GM18861 (cell line): Measurements from ENCODE around the gene TPST1.

Source experiments
- ATAC-seq: cut with Tn5 transposase; IDR thresholded peaks from one replicate; pipeline ENCODE4 v1.9.1; 2021; ENCODE audit not compliant: unreplicated experiment

TPST1 gene

GRCh38 chr7:66237906-66238772 lies 33.0 kb downstream of the TPST1 start:
- ATAC-seq = peak; percentile 56

DNA sequence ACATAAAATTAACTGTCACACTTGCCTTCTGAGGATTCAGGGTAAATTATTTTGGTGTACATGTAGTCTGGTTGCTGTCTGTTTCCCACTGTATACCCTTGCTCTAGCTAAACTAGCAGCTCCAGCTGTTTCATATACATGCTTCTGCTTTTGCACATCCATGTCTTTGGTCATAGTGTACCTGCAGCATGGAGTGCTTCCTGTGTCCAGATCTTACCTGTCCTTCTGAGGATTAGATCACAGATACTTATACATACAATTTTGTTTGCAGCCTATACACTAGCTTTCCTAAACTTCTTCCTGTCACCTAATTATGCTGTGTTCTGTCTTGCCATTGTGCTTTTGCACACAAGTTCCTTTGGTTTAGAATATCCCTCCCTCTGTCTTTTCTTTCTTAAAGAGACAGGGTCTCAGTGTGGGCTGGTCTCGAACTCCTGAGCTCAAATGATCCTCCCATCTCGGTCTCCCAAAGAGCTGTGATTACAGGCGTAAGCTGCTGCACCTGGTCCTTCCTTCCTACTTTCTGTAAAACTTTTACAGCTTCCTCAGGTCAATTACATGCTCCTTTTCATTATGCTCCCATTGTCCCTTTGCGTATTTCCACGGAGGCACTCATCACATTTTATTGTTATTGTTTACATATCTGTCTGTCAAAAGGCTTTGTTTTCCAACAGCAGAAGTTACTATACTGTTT lies 33.8 kb downstream of the TPST1 start:
- peak; percentile 62 for ATAC-seq

DNA sequence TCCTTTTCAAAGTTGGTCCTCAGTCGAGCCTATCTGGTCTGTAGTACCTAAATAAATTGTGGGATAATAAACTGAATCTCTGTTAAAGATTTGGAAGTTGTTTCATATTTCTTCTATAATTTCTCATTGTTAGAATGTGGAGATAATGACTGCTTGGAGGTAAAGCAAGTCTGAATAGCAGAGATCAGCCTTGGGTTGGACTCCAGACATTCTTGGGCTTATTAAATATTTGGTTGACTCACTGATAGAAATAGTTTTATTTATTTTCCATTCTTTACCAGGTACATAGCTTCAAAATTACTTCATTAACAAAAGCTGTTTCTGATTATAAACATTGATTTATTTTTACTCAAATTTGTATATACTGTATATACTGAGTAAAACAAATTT lies 34.3 kb downstream of the TPST1 start:
- ATAC-seq = no peak

DNA sequence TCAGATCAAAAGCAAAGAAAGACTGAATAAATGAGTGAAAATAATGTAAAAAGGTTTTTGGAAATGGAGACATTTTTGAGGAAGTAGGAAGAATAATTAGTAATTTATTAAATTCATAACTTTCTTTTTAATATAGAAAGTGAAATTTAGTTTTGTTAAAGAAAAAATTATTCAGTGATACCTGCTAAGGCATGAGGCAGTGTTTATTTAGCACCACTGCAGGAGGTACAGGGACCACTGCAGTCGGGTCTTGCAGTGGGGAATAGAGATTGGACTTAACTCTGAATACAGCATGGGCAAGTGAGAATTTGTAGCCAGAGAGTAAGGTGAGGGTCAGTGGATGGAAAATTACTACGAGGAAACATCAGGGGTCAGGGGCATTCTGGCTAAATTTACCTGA lies 39.9 kb downstream of the TPST1 start:
- no peak for ATAC-seq

GRCh38 chr7:66246554-66247171 lies 41.5 kb downstream of the TPST1 start:
- no peak for ATAC-seq

- no peak for ATAC-seq
Observed at GRCh38 chr7:66247380-66248078, 42.4 kb downstream of the TPST1 start.

DNA sequence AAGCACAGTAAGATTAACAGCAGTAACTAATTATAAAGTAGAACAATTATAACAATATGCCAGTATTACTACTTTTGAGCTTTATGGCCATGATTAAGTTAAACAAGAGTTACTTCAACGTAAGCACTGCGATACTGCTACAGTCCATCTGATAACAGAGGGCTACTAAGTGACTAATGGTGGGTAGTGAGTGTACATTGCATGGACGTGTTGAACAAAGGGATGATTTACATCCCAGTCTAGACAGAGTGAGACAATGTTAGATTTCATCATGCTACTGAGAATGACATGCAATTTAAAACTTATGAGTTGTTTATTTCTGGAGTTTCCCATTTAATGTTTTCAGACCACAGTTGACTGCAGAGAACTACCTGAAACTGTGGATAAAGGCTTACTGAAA lies 45.6 kb downstream of the TPST1 start:
- ATAC-seq = no peak

GRCh38 chr7:66255534-66256100 lies 50.5 kb downstream of the TPST1 start:
- ATAC-seq = no peak

GRCh38 chr7:66256281-66256680 lies 51.1 kb downstream of the TPST1 start:
- no peak for ATAC-seq

DNA sequence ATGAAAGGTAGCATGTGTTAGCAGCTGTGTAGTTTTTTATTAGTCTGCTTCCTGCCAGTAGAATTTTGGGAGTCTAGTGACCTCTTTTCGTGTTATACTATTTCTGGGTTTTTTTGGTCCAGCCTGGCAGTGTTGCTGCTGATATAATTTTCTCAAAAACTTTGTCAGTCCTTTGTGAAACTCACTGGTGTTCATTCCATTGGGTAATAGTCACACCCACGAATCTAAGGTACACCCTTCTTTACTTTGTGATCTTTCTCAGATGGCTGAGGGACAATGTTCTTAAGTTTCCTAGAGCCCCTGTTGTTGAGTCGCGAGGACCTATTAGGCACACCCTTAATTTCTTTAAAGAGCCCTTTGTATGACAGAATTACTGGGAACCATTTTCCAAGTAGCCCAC lies 52.3 kb downstream of the TPST1 start:
- ATAC-seq = no peak

- ATAC-seq = no peak
Observed at GRCh38 chr7:66258409-66258808, 53.3 kb downstream of the TPST1 start.

- no peak for ATAC-seq
Observed at GRCh38 chr7:66261941-66262340, 56.8 kb downstream of the TPST1 start.

- no peak for ATAC-seq
Observed at GRCh38 chr7:66263936-66264335, 58.8 kb downstream of the TPST1 start.

- ATAC-seq = no peak
Observed at GRCh38 chr7:66265566-66265965, 60.4 kb downstream of the TPST1 start.

DNA sequence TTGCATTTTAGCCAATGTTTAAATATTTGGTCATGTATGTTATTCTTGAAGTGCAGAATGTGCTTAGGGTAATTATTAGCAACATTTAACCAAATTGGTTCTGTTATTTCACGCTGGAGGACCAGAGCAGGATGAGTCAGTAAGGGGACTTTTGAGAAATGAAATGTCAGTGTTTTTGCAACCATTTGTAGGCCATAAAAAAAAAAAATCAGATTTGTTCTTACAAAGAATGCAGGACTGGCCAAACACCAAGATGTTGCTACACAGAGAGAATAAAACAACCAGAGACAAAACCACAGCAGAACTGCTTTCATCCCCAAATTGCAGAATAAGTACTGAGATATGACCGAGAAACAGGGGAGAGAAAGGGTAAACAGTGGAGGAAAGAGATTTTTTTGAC lies 62.1 kb downstream of the TPST1 start:
- peak; percentile 57 for ATAC-seq

- ATAC-seq = no peak
Observed at GRCh38 chr7:66269978-66270377, 64.8 kb downstream of the TPST1 start.

DNA sequence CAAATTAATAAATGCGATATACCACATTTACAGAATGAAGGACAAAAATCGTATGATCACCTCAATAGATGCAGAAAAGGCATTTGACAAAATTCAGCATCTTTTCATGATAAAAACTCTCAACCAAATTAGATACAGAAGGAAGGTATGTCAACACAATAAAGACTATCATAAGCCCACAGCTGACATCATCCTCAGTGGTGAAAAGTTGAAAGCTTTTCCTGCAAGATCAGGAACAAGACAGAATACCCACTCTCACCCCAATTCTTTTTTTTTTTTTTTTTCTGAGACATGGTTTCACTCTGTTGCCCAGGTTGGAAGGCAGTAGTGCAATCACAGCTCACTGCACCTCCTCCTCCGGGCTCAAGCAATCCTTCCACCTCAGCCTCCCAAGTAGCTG lies 67.2 kb downstream of the TPST1 start:
- ATAC-seq = no peak

GRCh38 chr7:66276363-66276762 lies 71.2 kb downstream of the TPST1 start:
- ATAC-seq = no peak

DNA sequence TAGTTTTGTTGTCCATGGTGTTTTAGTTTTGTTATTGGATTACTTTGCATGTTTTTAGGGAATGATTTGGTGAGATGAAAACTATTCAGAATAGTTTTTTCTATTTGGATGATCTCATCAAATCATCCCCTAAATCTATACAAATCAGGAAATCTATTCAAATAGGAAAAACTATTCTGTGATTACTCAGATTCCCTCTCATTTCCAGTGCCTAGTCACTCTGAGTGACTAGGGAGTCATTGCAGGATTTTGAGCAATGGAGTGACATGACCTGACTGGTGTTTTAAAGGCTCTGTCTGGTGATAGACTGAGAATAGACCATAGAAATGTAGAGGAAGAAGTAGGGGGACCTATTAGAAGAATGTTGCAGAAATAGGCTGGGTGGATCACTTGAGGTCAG lies 72.4 kb downstream of the TPST1 start:
- ATAC-seq = no peak

DNA sequence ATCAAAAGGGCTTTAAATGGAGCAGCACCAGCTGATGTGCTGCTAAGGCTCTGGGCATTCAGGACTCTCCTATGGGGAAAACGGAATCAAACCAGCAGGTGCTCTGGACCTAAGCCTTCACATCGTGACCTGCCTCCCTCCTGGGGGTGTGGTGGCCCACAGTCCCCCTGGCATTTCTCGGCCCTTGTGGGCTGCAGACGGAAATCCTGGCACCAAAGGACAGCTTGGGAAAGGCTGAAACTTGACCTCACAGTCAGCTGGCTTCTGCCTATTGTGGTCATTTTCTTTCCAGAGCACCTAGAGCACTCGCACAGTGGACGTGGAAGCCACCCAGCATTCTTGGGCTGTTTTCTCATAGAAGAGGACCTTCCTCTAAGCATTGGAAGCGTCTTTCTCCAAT lies 74.8 kb downstream of the TPST1 start:
- no peak for ATAC-seq
